HepG2 (cell line): Measurements from ENCODE around the gene ZNRF3. TPM values are rescaled to one million over a fixed set of nuclear protein-coding genes. Genes with fewer than 3 reads are reported as not detected.
A peak's percentile ranks its signal among the peaks of the same experiment; 100 is the strongest.

Experiments used
- CENPT ChIP-seq: sonication (generic); formaldehyde crosslinking; IDR thresholded peaks from 2 replicates; pipeline ENCODE4 v1.8.0; 2022; ENCODE audit warnings: low read depth, mild to moderate bottlenecking, moderate library complexity, missing genetic modification reagents
- CTCF ChIP-seq: sonication (generic); formaldehyde crosslinking; IDR thresholded peaks from 2 replicates; pipeline ENCODE4 v1.5.0; 2020; ENCODE audit warnings: mild to moderate bottlenecking, missing genetic modification reagents, moderate library complexity
- JUNB ChIP-seq: sonication (generic); formaldehyde crosslinking; IDR thresholded peaks from 2 replicates; pipeline ENCODE4 v1.8.0; 2022; ENCODE audit warnings: missing genetic modification reagents, mild to moderate bottlenecking, borderline replicate concordance
- KMT2A ChIP-seq: sonication (generic); formaldehyde crosslinking; IDR thresholded peaks from 2 replicates; pipeline ENCODE4 v1.4.0; 2020; ENCODE audit warnings: missing genetic modification reagents
- MATR3 ChIP-seq: sonication (generic); formaldehyde crosslinking; IDR thresholded peaks from 2 replicates; pipeline ENCODE4 v1.4.0; 2020; ENCODE audit warnings: missing genetic modification reagents
- MBNL3 ChIP-seq: fragments of 250-450 bp; sonication (Bioruptor Pico); conservative IDR thresholded peaks from 2 replicates; pipeline ENCODE4 v1.8.0; 2022; ENCODE audit warnings: mild to moderate bottlenecking, inconsistent platforms
- SNAPC4 ChIP-seq: sonication (generic); formaldehyde crosslinking; IDR thresholded peaks from 2 replicates; pipeline ENCODE4 v1.4.0; 2020; ENCODE audit warnings: mild to moderate bottlenecking, missing genetic modification reagents
- SRSF4 ChIP-seq: fragments of 200-400 bp; formaldehyde crosslinking; IDR thresholded peaks from one replicate; pipeline ENCODE4 v1.6.1; 2018; ENCODE audit warnings: mild to moderate bottlenecking, low read depth, low read length, moderate library complexity; ENCODE audit not compliant: poor library complexity, severe bottlenecking
- SSRP1 ChIP-seq: IDR thresholded peaks from 2 replicates; pipeline ENCODE4 v1.6.1; 2016; ENCODE audit warnings: control low read depth
- THYN1 ChIP-seq: sonication (generic); formaldehyde crosslinking; IDR thresholded peaks from 2 replicates; pipeline ENCODE4 v1.8.1; 2023; ENCODE audit warnings: low read depth, mild to moderate bottlenecking, moderate library complexity, missing genetic modification reagents, borderline replicate concordance
- WIZ ChIP-seq: sonication (generic); formaldehyde crosslinking; IDR thresholded peaks from 2 replicates; pipeline ENCODE4 v1.5.1; 2020; ENCODE audit warnings: mild to moderate bottlenecking, missing genetic modification reagents
- ZNF446 ChIP-seq: sonication (generic); formaldehyde crosslinking; IDR thresholded peaks from 2 replicates; pipeline ENCODE4 v1.5.0; 2020; ENCODE audit warnings: mild to moderate bottlenecking, missing genetic modification reagents
- ZNF7 ChIP-seq: IDR thresholded peaks from 2 replicates; pipeline ENCODE4 v1.6.1; 2016; ENCODE audit warnings: missing biosample characterization, missing genetic modification reagents
- ZSCAN30 ChIP-seq: sonication (generic); formaldehyde crosslinking; IDR thresholded peaks from 2 replicates; pipeline ENCODE4 v1.5.0; 2020; ENCODE audit warnings: mild to moderate bottlenecking, missing genetic modification reagents
- ZXDC ChIP-seq: sonication (generic); formaldehyde crosslinking; IDR thresholded peaks from 2 replicates; pipeline ENCODE4 v1.5.0; 2020; ENCODE audit warnings: mild to moderate bottlenecking, missing genetic modification reagents
- polyA plus RNA-seq, 8 experiments: library from polyadenylated mRNA; depleted of rRNA in 3 of 8; stranded (reverse) in 7 of 8; unstranded in 1 of 8; fragments of >200 nt; fragmentation: Illumina TruSeq in 4 of 8; extraction: Trizol in 4 of 8; gene quantifications; 2 replicates each; pipeline versions ENCODE4 v1.2.1 to v1.2.3, GENCODE V29; 2011 to 2016; ENCODE audit warnings: low read depth in 4 of 8, missing spikeins in 1 of 8, mixed read lengths in 1 of 8; ENCODE audit not compliant: insufficient read depth in 1 of 8
- total RNA-seq, 5 experiments: library from RNA; depleted of rRNA; stranded (reverse); fragments of >200 nt; fragmentation: Illumina TruSeq; extraction: Trizol; gene quantifications; 2 replicates each; pipeline ENCODE4 v1.2.3, GENCODE V29; 2016; ENCODE audit warnings: low read depth in 1 of 5

ZNRF3 gene
- total and polyA plus RNA-seq, 2 of the 13 experiments (the other 11 are each of a cell fraction or from before 2014, with no cell fraction given): 20.3 to 36.7 TPM

- TF ChIP-seq CTCF (no peak), SRSF4 (no peak), ZNF446 (no peak), SSRP1 (CRISPR knock-in tag) (no peak), ZNF7 (no peak), WIZ (no peak), ZXDC (CRISPR knock-in tag) (peak; percentile 70; the same call in 1 of the 2 replicates), ZSCAN30 (CRISPR knock-in tag) (no peak), KMT2A (CRISPR knock-in tag) (no peak), CENPT (CRISPR knock-in tag) (no peak), MBNL3 (no peak), THYN1 (CRISPR knock-in tag) (no peak), MATR3 (CRISPR knock-in tag) (no peak), SNAPC4 (CRISPR knock-in tag) (no peak), JUNB (CRISPR knock-in tag) (peak; percentile 37; the same call in 1 of the 2 replicates)
Observed at GRCh38 chr22:28923826-28924732, 40.7 kb downstream of the ZNRF3 start (continued).
